Measurements from ENCODE around the gene HDAC9. TPM values are rescaled to one million over a fixed set of nuclear protein-coding genes. Genes with fewer than 3 reads are reported as not detected.

HDAC9 gene
- total RNA-seq, 1 experiment from 2014 or later = 31.9 TPM

DNA sequence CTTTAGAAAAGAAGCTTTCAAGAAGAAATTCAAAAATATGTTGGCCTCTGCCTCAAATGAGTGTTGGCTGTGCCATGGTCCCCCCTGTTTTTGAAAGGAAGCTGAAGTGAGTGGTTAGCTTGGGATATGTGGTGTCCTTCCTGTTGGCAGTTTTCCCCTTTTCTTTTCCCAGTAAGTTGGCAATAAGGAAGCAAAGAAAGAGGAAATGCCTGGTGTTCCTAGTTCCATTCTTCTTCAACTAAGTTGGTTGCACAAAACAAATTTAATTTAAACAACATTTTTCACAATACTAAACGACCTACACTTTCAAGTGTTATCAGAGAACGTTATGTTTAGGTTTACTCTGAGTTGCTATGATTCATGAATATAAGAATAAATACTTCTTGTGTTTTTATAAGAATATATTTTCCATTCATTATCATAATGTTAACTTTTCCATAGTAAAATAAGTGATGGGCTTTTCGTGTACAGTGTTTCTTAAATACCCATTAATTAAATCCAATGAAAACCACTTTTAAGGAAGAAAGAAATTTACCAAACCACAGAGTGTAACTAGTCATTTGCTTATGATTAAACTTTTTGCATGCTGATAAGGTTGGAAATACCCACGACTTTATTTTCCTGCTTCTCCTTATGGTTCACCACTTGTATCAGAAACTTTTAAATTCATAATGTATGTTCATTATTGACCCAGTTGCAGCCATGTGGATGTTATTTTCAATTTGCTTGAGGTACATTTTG is 7.7 kb downstream of the HDAC9 start:
- peaks cover 39% of the 10 kb centered on the region for H3K4me1 ChIP-seq (ENCODE audit: insufficient read depth, low read length, poor library complexity, severe bottlenecking)
- TF ChIP-seq, protein P1, sequence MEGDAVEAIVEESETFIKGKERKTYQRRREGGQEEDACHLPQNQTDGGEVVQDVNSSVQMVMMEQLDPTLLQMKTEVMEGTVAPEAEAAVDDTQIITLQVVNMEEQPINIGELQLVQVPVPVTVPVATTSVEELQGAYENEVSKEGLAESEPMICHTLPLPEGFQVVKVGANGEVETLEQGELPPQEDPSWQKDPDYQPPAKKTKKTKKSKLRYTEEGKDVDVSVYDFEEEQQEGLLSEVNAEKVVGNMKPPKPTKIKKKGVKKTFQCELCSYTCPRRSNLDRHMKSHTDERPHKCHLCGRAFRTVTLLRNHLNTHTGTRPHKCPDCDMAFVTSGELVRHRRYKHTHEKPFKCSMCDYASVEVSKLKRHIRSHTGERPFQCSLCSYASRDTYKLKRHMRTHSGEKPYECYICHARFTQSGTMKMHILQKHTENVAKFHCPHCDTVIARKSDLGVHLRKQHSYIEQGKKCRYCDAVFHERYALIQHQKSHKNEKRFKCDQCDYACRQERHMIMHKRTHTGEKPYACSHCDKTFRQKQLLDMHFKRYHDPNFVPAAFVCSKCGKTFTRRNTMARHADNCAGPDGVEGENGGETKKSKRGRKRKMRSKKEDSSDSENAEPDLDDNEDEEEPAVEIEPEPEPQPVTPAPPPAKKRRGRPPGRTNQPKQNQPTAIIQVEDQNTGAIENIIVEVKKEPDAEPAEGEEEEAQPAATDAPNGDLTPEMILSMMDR (conservative IDR thresholded peaks at IDR 0.05; ENCODE audit: low read depth, low read length) = no peak
- no peak for TF ChIP-seq EZH2 (IDR thresholded peaks at IDR 0.05; ENCODE audit: borderline replicate concordance, low read depth, low read length, poor library complexity, severe bottlenecking)
- H3K4me3 ChIP-seq (ENCODE audit: low read depth, low read length, poor library complexity, severe bottlenecking) = no peak overlapping the region
- intact Hi-C loops (cut with micrococcal nuclease; ENCODE audit: unreplicated experiment) = no loop called here
- ChIA-PET POLR2A (ENCODE audit: low non-redundant PET) (no interaction called here), CTCF (no interaction called here)
- no peaks in the 10 kb centered on the region for H3K27me3 ChIP-seq (replicated peaks; ENCODE audit: insufficient read depth, low read depth, low read length, poor library complexity)
- H3K27ac ChIP-seq (ENCODE audit: low read depth, low read length, poor library complexity, severe bottlenecking) = peak overlapping the region; percentile 21
- no peaks in the 10 kb centered on the region for H3K36me3 ChIP-seq (ENCODE audit: insufficient read depth, low read length, poor library complexity, severe bottlenecking)
- DNase-seq (ENCODE audit: low spot score) = no peak
- BruUV-seq (replicated peaks) = no TSS peak
- no peaks in the 10 kb centered on the region for H3K9me3 ChIP-seq (ENCODE audit: low read depth, low read length, poor library complexity, severe bottlenecking)

DNA sequence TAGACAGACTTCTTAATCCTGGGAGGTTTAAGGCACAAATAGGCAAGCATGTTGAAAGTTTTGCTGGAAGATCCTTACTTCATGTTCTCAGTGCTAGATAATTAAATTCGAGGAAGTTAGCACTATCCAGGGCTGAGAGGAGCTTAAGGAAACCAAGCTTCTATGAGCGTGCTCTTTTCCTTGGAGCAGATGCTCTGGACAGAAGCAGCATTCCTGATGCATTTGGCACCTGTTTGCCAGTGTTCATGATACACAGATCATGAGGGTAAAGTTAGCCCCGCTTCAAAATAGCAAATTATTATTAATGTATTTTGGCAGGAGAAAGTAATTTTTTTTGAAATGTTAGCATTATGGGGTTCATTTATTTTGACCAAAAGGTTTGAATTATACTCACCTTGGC is 9.4 kb downstream of the HDAC9 start:
- Histone ChIP-seq H3K27ac (ENCODE audit: low read depth, low read length, poor library complexity, severe bottlenecking) (no peak overlapping the region), H3K4me3 (ENCODE audit: low read depth, low read length, poor library complexity, severe bottlenecking) (no peak overlapping the region), H3K9me3 (ENCODE audit: low read depth, low read length, poor library complexity, severe bottlenecking) (no peaks in the 10 kb centered on the region), H3K27me3 (replicated peaks; ENCODE audit: insufficient read depth, low read depth, low read length, poor library complexity) (no peaks in the 10 kb centered on the region), H3K4me1 (ENCODE audit: insufficient read depth, low read length, poor library complexity, severe bottlenecking) (peaks cover 52% of the 10 kb centered on the region), H3K36me3 (ENCODE audit: insufficient read depth, low read length, poor library complexity, severe bottlenecking) (no peaks in the 10 kb centered on the region)
- no peak for DNase-seq (ENCODE audit: low spot score)
- CTCF ChIA-PET = no interaction called here
- no peak for TF ChIP-seq EZH2 (IDR thresholded peaks at IDR 0.05; ENCODE audit: borderline replicate concordance, low read depth, low read length, poor library complexity, severe bottlenecking)
- TF ChIP-seq, protein P1 (conservative IDR thresholded peaks at IDR 0.05; ENCODE audit: low read depth, low read length) = no peak
- BruUV-seq (replicated peaks) = no TSS peak
- POLR2A ChIA-PET (ENCODE audit: low non-redundant PET) = no interaction called here
- intact Hi-C loops (cut with micrococcal nuclease; ENCODE audit: unreplicated experiment) = no loop called here

DNA sequence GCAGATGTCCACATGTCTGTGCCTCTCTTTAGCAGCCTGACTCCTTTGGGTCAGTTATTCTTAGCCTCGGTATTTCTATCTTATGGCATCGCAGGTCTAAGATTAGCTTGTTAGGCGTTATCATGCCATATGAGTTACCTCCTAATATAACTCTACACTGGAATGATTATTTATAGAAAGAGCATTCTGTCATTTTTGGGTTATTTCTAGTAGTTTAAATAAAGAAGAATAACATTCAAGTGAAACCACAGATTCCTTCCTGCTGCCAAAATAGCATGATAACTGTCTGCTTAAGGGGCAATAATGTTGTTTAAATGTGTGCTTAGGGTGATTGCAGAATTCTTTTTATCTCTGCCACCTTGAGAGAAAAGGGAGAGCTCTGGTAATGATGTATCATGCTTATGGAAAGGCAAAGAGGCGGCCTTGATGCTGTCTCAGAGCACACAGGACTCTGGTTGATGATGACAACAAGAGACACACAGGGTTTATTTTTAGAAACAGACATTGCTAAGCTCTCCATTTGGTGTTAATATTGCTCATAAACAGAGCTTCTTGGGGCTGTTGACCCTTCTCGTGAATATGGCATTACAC is 10.4 kb downstream of the HDAC9 start:
- Histone ChIP-seq H3K36me3 (ENCODE audit: insufficient read depth, low read length, poor library complexity, severe bottlenecking) (no peaks in the 10 kb centered on the region), H3K27me3 (replicated peaks; ENCODE audit: insufficient read depth, low read depth, low read length, poor library complexity) (no peaks in the 10 kb centered on the region), H3K4me3 (ENCODE audit: low read depth, low read length, poor library complexity, severe bottlenecking) (no peak overlapping the region), H3K4me1 (ENCODE audit: insufficient read depth, low read length, poor library complexity, severe bottlenecking) (peaks cover 60% of the 10 kb centered on the region), H3K9me3 (ENCODE audit: low read depth, low read length, poor library complexity, severe bottlenecking) (no peaks in the 10 kb centered on the region), H3K27ac (ENCODE audit: low read depth, low read length, poor library complexity, severe bottlenecking) (peak overlapping the region; percentile 11)
- TF ChIP-seq, protein P1 (conservative IDR thresholded peaks at IDR 0.05; ENCODE audit: low read depth, low read length) = no peak
- TF ChIP-seq EZH2 (IDR thresholded peaks at IDR 0.05; ENCODE audit: borderline replicate concordance, low read depth, low read length, poor library complexity, severe bottlenecking) = no peak
- intact Hi-C loops (cut with micrococcal nuclease; ENCODE audit: unreplicated experiment) = no loop called here
- CTCF ChIA-PET = no interaction called here
- BruUV-seq (replicated peaks) = no TSS peak
- DNase-seq (ENCODE audit: low spot score) = no peak
- POLR2A ChIA-PET (ENCODE audit: low non-redundant PET) = no interaction called here
